ENCODE results near the gene FGFBP1.

GRCh38 chr4:15914736-15915135, 23.8 kb downstream of the FGFBP1 start:
- TF ChIP-seq EZH2 (IDR thresholded peaks at IDR 0.05; ENCODE audit: borderline replicate concordance, insufficient read depth, low read depth, low read length, poor library complexity, severe bottlenecking) (no peak), CTCF (IDR thresholded peaks at IDR 0.05) (no peak)
